SK-N-MC (cell line): ENCODE measurements around the gene KLHL9.
A peak's percentile ranks its signal among the peaks of the same experiment; 100 is the strongest.

Experiments used
- DNase-seq: peaks from one replicate; pipeline ENCODE4 v3.0.0-alpha.2; 2011; ENCODE audit warnings: low read depth, low spot score
- H3K27ac ChIP-seq: fragments of 200-600 bp; sonication (generic); 2 replicates; pipeline ENCODE4 v1.5.1; 2016; ENCODE audit warnings: mixed run types
- H3K36me3 ChIP-seq: fragments of 200-600 bp; sonication (generic); 2 replicates; pipeline ENCODE4 v1.6.1; 2017; ENCODE audit warnings: antibody characterized with exemption, low read length, mixed read lengths; ENCODE audit not compliant: insufficient read depth
- H3K4me3 ChIP-seq: fragments of 200-600 bp; sonication (generic); 2 replicates; pipeline ENCODE4 v1.5.1; 2016
- H3K9ac ChIP-seq: fragments of 200-600 bp; sonication (generic); 2 replicates; pipeline ENCODE4 v1.8.0; 2017; ENCODE audit warnings: mixed run types, mixed read lengths; ENCODE audit not compliant: insufficient read length
- H3K9me3 ChIP-seq: fragments of 200-600 bp; sonication (generic); 2 replicates; pipeline ENCODE4 v1.6.1; 2017; ENCODE audit warnings: low read depth, mild to moderate bottlenecking, antibody characterized with exemption, low read length, moderate library complexity, mixed read lengths
- EZH2 ChIP-seq: fragments of 200-600 bp; sonication (generic); IDR thresholded peaks from one replicate; pipeline ENCODE4 v1.6.1; 2017; ENCODE audit warnings: antibody characterized with exemption
- FOXP2 ChIP-seq: optimal IDR thresholded peaks from 2 replicates; pipeline ENCODE3; 2011; ENCODE audit warnings: mild to moderate bottlenecking, moderate library complexity; ENCODE audit not compliant: insufficient read depth; ENCODE audit errors: extremely low read length, control extremely low read depth
- POLR2AphosphoS5 ChIP-seq: IDR thresholded peaks from 2 replicates; pipeline ENCODE4 v1.6.1; 2012; ENCODE audit warnings: mild to moderate bottlenecking, low read depth, low read length, borderline replicate concordance

KLHL9 gene

GRCh38 chr9:21357479-21358460, 22.6 kb upstream of the KLHL9 start:
- Histone ChIP-seq H3K4me3 (peak overlapping the region; percentile 29; the same call in 1 of the 2 replicates), H3K36me3 (no peaks in the 10 kb centered on the region), H3K9ac (peak overlapping the region; percentile 6), H3K9me3 (no peaks in the 10 kb centered on the region), H3K27ac (0 out of 2 replicates have a peak overlapping the region, but pooled peaks have one; percentile 9)
- DNase-seq, result no peak
- TF ChIP-seq FOXP2 (no peak), EZH2 (no peak), POLR2AphosphoS5 (no peak)

DNA sequence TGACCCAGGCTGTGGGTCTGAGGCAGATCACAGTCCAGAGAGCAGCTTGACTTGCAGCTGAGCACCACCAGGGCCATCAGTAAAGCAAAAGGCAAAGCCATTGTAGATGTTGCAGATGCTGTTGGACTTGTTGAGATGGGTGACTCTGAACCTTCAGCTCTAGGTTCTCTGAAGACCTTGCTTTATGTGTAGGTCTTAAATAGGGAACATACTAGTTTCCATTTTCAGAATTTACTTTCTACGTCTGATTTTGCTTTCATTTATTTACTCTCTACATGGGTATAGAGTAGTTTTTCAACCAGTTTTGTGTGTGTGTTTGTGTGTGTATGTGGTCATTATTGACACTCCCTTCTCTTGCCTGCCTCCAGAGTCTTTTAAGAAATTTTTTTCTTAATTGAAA, 15.6 kb upstream of the KLHL9 start, which contains the start of gene IFNA6:
Gene IFNA6, minus strand, starts transcription at position 101 of the 400 bp plus-strand sequence. Its CDS starts 0 bp downstream, at position 101.
- Histone ChIP-seq H3K4me3 (no peak within 1 kb of the TSS), H3K36me3 (no peaks in the 10 kb centered on the region), H3K9ac (no peak within 1 kb of the TSS), H3K9me3 (no peaks in the 10 kb centered on the region), H3K27ac (no peak within 1 kb of the TSS)
- TF ChIP-seq EZH2 (no peak), POLR2AphosphoS5 (no peak), FOXP2 (no peak)
- DNase-seq, result no peak

DNA sequence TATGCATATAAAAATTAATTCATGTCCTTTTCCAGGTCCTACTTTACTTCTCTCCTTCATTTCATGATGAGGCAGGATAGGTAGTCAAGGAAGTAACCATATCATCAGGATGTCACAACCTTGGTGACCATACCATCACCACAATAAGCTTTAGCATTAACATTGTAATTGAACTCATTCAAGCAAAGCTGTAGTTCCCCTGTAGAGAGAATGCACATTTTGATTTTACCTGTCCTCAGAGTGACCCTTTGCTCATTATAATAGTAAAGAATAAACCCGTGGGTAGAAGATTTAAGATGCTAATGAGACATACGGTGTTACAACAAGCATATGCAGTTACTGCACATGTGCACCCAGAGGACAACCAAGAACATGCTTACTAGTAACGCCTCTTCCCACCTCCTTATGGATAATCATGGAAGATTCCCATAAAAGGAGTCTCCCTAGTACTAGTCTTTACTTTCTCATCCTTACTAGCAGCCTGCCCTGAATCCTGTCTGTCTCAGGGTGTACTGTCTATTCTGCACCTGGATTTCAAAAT, 13.3 kb upstream of the KLHL9 start:
- TF ChIP-seq EZH2 (no peak), FOXP2 (no peak), POLR2AphosphoS5 (no peak)
- Histone ChIP-seq H3K9ac (no peak overlapping the region), H3K9me3 (no peaks in the 10 kb centered on the region), H3K4me3 (no peak overlapping the region), H3K36me3 (no peaks in the 10 kb centered on the region), H3K27ac (no peak overlapping the region)
- no peak for DNase-seq

DNA sequence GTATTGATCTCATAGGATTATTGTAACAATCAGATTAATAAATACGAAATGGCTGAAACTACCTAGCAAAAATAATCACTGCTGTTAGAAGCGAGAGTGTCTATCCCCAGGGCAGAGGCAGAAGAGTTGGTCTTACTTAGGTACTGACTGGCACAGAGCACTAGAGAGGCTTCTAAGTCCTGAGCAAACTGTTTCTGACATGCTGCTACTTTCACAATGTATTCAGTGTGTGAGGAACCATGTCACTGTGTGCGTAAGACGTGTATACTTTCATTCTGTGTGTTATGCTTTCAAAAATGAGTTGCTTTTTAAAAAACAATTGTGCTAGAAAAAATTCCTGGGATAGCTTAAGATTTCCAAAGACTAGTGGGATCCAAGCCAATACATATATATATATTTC, 5.5 kb upstream of the KLHL9 start:
- Histone ChIP-seq H3K9me3 (no peaks in the 10 kb centered on the region), H3K36me3 (no peaks in the 10 kb centered on the region), H3K27ac (no peak overlapping the region), H3K9ac (no peak overlapping the region), H3K4me3 (no peak overlapping the region)
- no peak for TF ChIP-seq EZH2
- no peak for TF ChIP-seq POLR2AphosphoS5
- TF ChIP-seq FOXP2, result no peak
- DNase-seq, result no peak

DNA sequence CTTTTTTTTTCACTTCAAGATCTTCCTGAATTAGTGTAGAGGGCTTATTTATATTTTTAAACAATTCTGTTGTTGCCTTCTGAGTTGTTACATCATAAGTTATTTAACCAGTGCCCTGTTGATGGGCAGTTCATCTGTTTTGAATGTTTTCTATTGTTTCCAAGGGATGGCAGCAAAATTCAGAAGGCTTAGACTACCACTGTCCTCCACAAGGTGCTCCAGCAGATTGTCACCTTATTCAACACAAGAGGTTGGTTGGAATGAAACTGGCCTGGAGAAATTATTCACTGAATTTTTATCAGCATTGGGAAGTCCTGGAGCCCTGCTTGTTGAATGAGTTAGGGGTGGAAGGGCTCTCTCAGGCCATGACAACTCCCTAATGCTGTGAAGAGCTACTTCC, 1.3 kb upstream of the KLHL9 start:
- DNase-seq, result no peak
- Histone ChIP-seq H3K9me3 (no peaks in the 10 kb centered on the region; the same call in 1 of the 2 replicates), H3K9ac (no peak overlapping the region), H3K36me3 (peaks cover 26% of the 10 kb centered on the region), H3K4me3 (no peak overlapping the region), H3K27ac (no peak overlapping the region)
- TF ChIP-seq EZH2 (no peak), FOXP2 (no peak), POLR2AphosphoS5 (no peak)

DNA sequence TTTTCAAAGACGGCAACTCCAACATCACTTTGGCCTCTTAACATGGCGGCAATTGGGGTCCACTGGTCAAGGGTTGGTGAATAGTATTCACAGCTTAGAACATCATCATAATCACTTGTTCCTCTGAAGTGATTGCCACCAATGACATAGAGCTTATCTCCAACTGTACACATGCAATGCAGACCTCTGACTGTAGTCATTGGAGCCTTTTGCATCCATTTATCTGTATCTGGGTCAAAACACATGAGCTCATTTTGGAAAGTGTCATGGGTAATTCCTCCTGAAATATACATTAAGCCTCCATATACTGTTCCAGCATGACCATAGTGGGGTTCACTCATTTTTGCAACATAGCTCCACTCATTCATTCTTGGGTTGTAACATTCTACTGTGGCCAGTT, 2.0 kb downstream of the KLHL9 start:
- no peak overlapping the region for H3K9ac ChIP-seq
- H3K4me3 ChIP-seq, result peak overlapping the region; percentile 96
- H3K9me3 ChIP-seq, result no peaks in the 10 kb centered on the region; the same call in 1 of the 2 replicates
- peaks cover 45% of the 10 kb centered on the region for H3K36me3 ChIP-seq
- no peak overlapping the region for H3K27ac ChIP-seq
- no peak for DNase-seq
- TF ChIP-seq EZH2 (no peak), FOXP2 (no peak), POLR2AphosphoS5 (no peak)

GRCh38 chr9:21331676-21332402, 3.4 kb downstream of the KLHL9 start:
- Histone ChIP-seq H3K4me3 (peak overlapping the region; percentile 96), H3K27ac (no peak overlapping the region), H3K9ac (no peak overlapping the region), H3K9me3 (no peaks in the 10 kb centered on the region; the same call in 1 of the 2 replicates), H3K36me3 (peaks cover 49% of the 10 kb centered on the region)
- TF ChIP-seq FOXP2 (no peak), POLR2AphosphoS5 (no peak), EZH2 (no peak)
- DNase-seq, result no peak

GRCh38 chr9:21326526-21327139, 8.6 kb downstream of the KLHL9 start:
- no peak overlapping the region for H3K4me3 ChIP-seq
- no peak overlapping the region for H3K9ac ChIP-seq
- H3K9me3 ChIP-seq, result no peaks in the 10 kb centered on the region
- H3K27ac ChIP-seq, result no peak overlapping the region
- TF ChIP-seq POLR2AphosphoS5 (no peak), EZH2 (no peak), FOXP2 (no peak)
- peaks cover 54% of the 10 kb centered on the region for H3K36me3 ChIP-seq
- no peak for DNase-seq
